ENCODE results near the gene CUX1.
A peak's percentile ranks its signal among the peaks of the same experiment; 100 is the strongest.
"Not testable (repeated sequence)": the region's sequence is repeated elsewhere in the genome, so short reads cannot be mapped to it uniquely, and the experiment has no call there.

The CUX1 gene

GRCh38 chr7:101885597-101885955 is 68.2 kb downstream of the CUX1 start:
- H3K27me3 ChIP-seq = no peaks in the 10 kb centered on the region
- H3K4me3 ChIP-seq (ENCODE audit: low read depth in 1 of 2, low read length in 1 of 2) = no peak overlapping the region
- TF ChIP-seq CTCF (IDR thresholded peaks at IDR 0.05) = no peak
- H3K27ac ChIP-seq = no peak overlapping the region
- no peaks in the 10 kb centered on the region for H3K9me3 ChIP-seq
- peaks cover 22 to 25% of the 10 kb centered on the region in 2 experiments for H3K4me1 ChIP-seq (ENCODE audit: control insufficient read depth in 1 of 2, insufficient read depth in 1 of 2, low read depth in 1 of 2, low read length in 1 of 2)
- no peaks in the 10 kb centered on the region for H3K36me3 ChIP-seq

- H3K36me3 ChIP-seq; H3K27ac ChIP-seq; H3K4me3 ChIP-seq (ENCODE audit: low read depth in 1 of 2, low read length in 1 of 2); H3K27me3 ChIP-seq; H3K9me3 ChIP-seq: not testable (repeated sequence)
- H3K4me1 ChIP-seq (ENCODE audit: control insufficient read depth in 1 of 2, insufficient read depth in 1 of 2, low read depth in 1 of 2, low read length in 1 of 2) = peaks cover 28 to 33% of the 10 kb centered on the region in 2 experiments
These were observed 69.9 kb downstream of the CUX1 start for GRCh38 chr7:101887352-101887751.

- not testable (repeated sequence) for H3K27me3 ChIP-seq; H3K9me3 ChIP-seq; H3K36me3 ChIP-seq; H3K27ac ChIP-seq; H3K4me3 ChIP-seq (ENCODE audit: low read depth in 1 of 2, low read length in 1 of 2)
- H3K4me1 ChIP-seq (ENCODE audit: control insufficient read depth in 1 of 2, insufficient read depth in 1 of 2, low read depth in 1 of 2, low read length in 1 of 2) = peaks cover 22 to 27% of the 10 kb centered on the region in 2 experiments
These were observed 71.1 kb downstream of the CUX1 start for GRCh38 chr7:101888564-101888963.

- no peak for TF ChIP-seq CTCF (IDR thresholded peaks at IDR 0.05)
- H3K9me3 ChIP-seq = no peaks in the 10 kb centered on the region
- H3K27me3 ChIP-seq = no peaks in the 10 kb centered on the region
- H3K27ac ChIP-seq = no peak overlapping the region
- no peaks in the 10 kb centered on the region for H3K36me3 ChIP-seq
- H3K4me3 ChIP-seq (ENCODE audit: low read depth in 1 of 2, low read length in 1 of 2) = no peak overlapping the region
- peaks cover 17 to 25% of the 10 kb centered on the region in 2 experiments for H3K4me1 ChIP-seq (ENCODE audit: control insufficient read depth in 1 of 2, insufficient read depth in 1 of 2, low read depth in 1 of 2, low read length in 1 of 2)
These were observed 73.5 kb downstream of the CUX1 start for GRCh38 chr7:101890749-101891523.

GRCh38 chr7:101891936-101892640 is 74.7 kb downstream of the CUX1 start:
- Histone ChIP-seq H3K36me3 (no peaks in the 10 kb centered on the region), H3K9me3 (no peaks in the 10 kb centered on the region), H3K27ac (peak overlapping the region; percentile 76), H3K27me3 (no peaks in the 10 kb centered on the region), H3K4me1 (ENCODE audit: control insufficient read depth in 1 of 2, insufficient read depth in 1 of 2, low read depth in 1 of 2, low read length in 1 of 2) (peaks cover 17 to 25% of the 10 kb centered on the region in 2 experiments), H3K4me3 (ENCODE audit: low read depth in 1 of 2, low read length in 1 of 2) (no peak overlapping the region)
- TF ChIP-seq CTCF (IDR thresholded peaks at IDR 0.05) = no peak

GRCh38 chr7:101893341-101894082 is 76.1 kb downstream of the CUX1 start:
- H3K36me3 ChIP-seq = no peaks in the 10 kb centered on the region
- no peak for TF ChIP-seq CTCF (IDR thresholded peaks at IDR 0.05)
- no peaks in the 10 kb centered on the region for H3K27me3 ChIP-seq
- H3K9me3 ChIP-seq = no peaks in the 10 kb centered on the region
- H3K4me1 ChIP-seq (ENCODE audit: control insufficient read depth in 1 of 2, insufficient read depth in 1 of 2, low read depth in 1 of 2, low read length in 1 of 2) = peaks cover 17 to 25% of the 10 kb centered on the region in 2 experiments
- H3K27ac ChIP-seq = no peak overlapping the region
- H3K4me3 ChIP-seq (ENCODE audit: low read depth in 1 of 2, low read length in 1 of 2) = no peak overlapping the region

All from neutrophil (primary cell).